HEK293 (cell line): ENCODE data around the gene ARL15.

Experiments
- CTCF ChIA-PET: fragments of 350-600 bp; formaldehyde crosslinking; extraction: SDS; loops from one replicate; lab custom pipeline; 2021; ENCODE audit warnings: antibody characterized with exemption; lab: Yijun Ruan, JAX
- POLR2A ChIA-PET: fragments of 300-600 bp; formaldehyde crosslinking; extraction: SDS; loops from one replicate; lab custom pipeline; 2020; ENCODE audit warnings: antibody characterized with exemption, inconsistent platforms; lab: Yijun Ruan, JAX
- H3K27ac ChIP-seq: fragments of 200-500 bp; sonication (Bioruptor generic); 2 replicates; pipeline ENCODE4 v1.5.1; 2014; ENCODE audit warnings: low read depth, low read length, control low read depth, inconsistent platforms; ENCODE audit errors: extremely low read depth
- H3K36me3 ChIP-seq, 2 experiments: fragments of 200-500 bp in 1 of 2; sonication (Bioruptor generic) in 1 of 2; 1 replicate in 1 of 2; 2 replicates in 1 of 2; pipeline ENCODE4 v1.5.1; 2014 to 2017; ENCODE audit warnings: inconsistent platforms in 2 of 2, low read length in 2 of 2; ENCODE audit not compliant: control insufficient read depth in 2 of 2, insufficient read depth in 1 of 2
- H3K4me1 ChIP-seq: fragments of 200-500 bp; sonication (Bioruptor generic); 2 replicates; pipeline ENCODE4 v1.5.1; 2014; ENCODE audit warnings: mild to moderate bottlenecking, low read length, inconsistent platforms; ENCODE audit not compliant: control insufficient read depth, insufficient read depth
- H3K4me3 ChIP-seq: 2 replicates; pipeline ENCODE4 v1.5.1; 2011; ENCODE audit warnings: low read depth, mild to moderate bottlenecking, control low read depth, low read length, moderate library complexity
- H3K9me3 ChIP-seq: fragments of 200-500 bp; sonication (Bioruptor generic); 2 replicates; pipeline ENCODE4 v1.5.1; 2014; ENCODE audit warnings: low read depth, low read length, inconsistent platforms; ENCODE audit not compliant: control insufficient read depth, insufficient read depth
- BCL6B ChIP-seq: fragments of 450-650 bp; formaldehyde crosslinking; IDR thresholded peaks from 2 replicates; pipeline ENCODE4 v1.5.1; 2017; ENCODE audit warnings: missing biosample characterization, missing genetic modification characterization
- EGR2 ChIP-seq: fragments of 450-650 bp; formaldehyde crosslinking; IDR thresholded peaks from 2 replicates; pipeline ENCODE4 v1.5.1; 2016; ENCODE audit warnings: low read depth, missing biosample characterization, missing genetic modification characterization
- PRDM10 ChIP-seq: fragments of 450-650 bp; formaldehyde crosslinking; IDR thresholded peaks from 2 replicates; pipeline ENCODE4 v1.5.1; 2016; ENCODE audit warnings: missing biosample characterization, missing genetic modification characterization
- PRDM6 ChIP-seq: fragments of 450-650 bp; formaldehyde crosslinking; IDR thresholded peaks from 2 replicates; pipeline ENCODE4 v1.5.1; 2017; ENCODE audit warnings: missing biosample characterization, missing genetic modification characterization
- RBAK ChIP-seq: fragments of 450-650 bp; formaldehyde crosslinking; IDR thresholded peaks from 2 replicates; pipeline ENCODE4 v1.5.1; 2016; ENCODE audit warnings: missing biosample characterization, missing genetic modification characterization
- SCRT2 ChIP-seq: fragments of 450-650 bp; formaldehyde crosslinking; IDR thresholded peaks from 2 replicates; pipeline ENCODE4 v1.5.1; 2016; ENCODE audit warnings: missing biosample characterization, missing genetic modification characterization
- SP3 ChIP-seq: fragments of 450-650 bp; formaldehyde crosslinking; IDR thresholded peaks from 2 replicates; pipeline ENCODE4 v1.5.1; 2016; ENCODE audit warnings: missing biosample characterization, missing genetic modification characterization
- SP7 ChIP-seq: fragments of 450-650 bp; formaldehyde crosslinking; IDR thresholded peaks from 2 replicates; pipeline ENCODE4 v1.5.1; 2016; ENCODE audit warnings: missing biosample characterization, missing genetic modification characterization
- TCF7L2 ChIP-seq: IDR thresholded peaks from 2 replicates; pipeline ENCODE4 v1.6.1; 2011; ENCODE audit warnings: low read depth, mild to moderate bottlenecking, inconsistent platforms, low read length, moderate library complexity, borderline replicate concordance
- YY2 ChIP-seq: fragments of 450-650 bp; formaldehyde crosslinking; IDR thresholded peaks from 2 replicates; pipeline ENCODE4 v1.5.1; 2016; ENCODE audit warnings: missing biosample characterization, missing genetic modification characterization
- ZEB2 ChIP-seq: fragments of 450-650 bp; formaldehyde crosslinking; IDR thresholded peaks from 2 replicates; pipeline ENCODE4 v1.5.1; 2016; ENCODE audit warnings: missing biosample characterization, missing genetic modification characterization
- ZNF112 ChIP-seq: fragments of 450-650 bp; formaldehyde crosslinking; IDR thresholded peaks from 2 replicates; pipeline ENCODE4 v1.5.0; 2017; ENCODE audit warnings: missing biosample characterization, missing genetic modification characterization
- ZNF121 ChIP-seq: fragments of 450-650 bp; formaldehyde crosslinking; IDR thresholded peaks from 2 replicates; pipeline ENCODE4 v1.5.1; 2016; ENCODE audit warnings: missing biosample characterization, missing genetic modification characterization
- ZNF146 ChIP-seq: fragments of 450-650 bp; formaldehyde crosslinking; IDR thresholded peaks from 2 replicates; pipeline ENCODE4 v1.5.1; 2016; ENCODE audit warnings: missing biosample characterization, missing genetic modification characterization
- ZNF223 ChIP-seq: fragments of 450-650 bp; formaldehyde crosslinking; IDR thresholded peaks from 2 replicates; pipeline ENCODE4 v1.5.1; 2016; ENCODE audit warnings: missing biosample characterization, missing genetic modification characterization
- ZNF24 ChIP-seq: fragments of 450-650 bp; formaldehyde crosslinking; IDR thresholded peaks from 2 replicates; pipeline ENCODE4 v1.5.1; 2016; ENCODE audit warnings: missing biosample characterization, missing genetic modification characterization
- ZNF280C ChIP-seq: fragments of 450-650 bp; formaldehyde crosslinking; IDR thresholded peaks from 2 replicates; pipeline ENCODE4 v1.5.1; 2016; ENCODE audit warnings: missing biosample characterization, missing genetic modification characterization
- ZNF335 ChIP-seq: fragments of 450-650 bp; formaldehyde crosslinking; conservative IDR thresholded peaks from 2 replicates; pipeline ENCODE4 v1.5.1; 2016; ENCODE audit warnings: missing biosample characterization, missing genetic modification characterization
- ZNF449 ChIP-seq: fragments of 450-650 bp; formaldehyde crosslinking; IDR thresholded peaks from 2 replicates; pipeline ENCODE4 v1.5.1; 2017; ENCODE audit warnings: missing biosample characterization, mild to moderate bottlenecking, missing genetic modification characterization, moderate library complexity
- ZNF514 ChIP-seq: fragments of 450-650 bp; formaldehyde crosslinking; IDR thresholded peaks from 2 replicates; pipeline ENCODE4 v1.5.1; 2016; ENCODE audit warnings: missing biosample characterization, missing genetic modification characterization
- ZNF530 ChIP-seq: fragments of 450-650 bp; formaldehyde crosslinking; IDR thresholded peaks from 2 replicates; pipeline ENCODE4 v1.5.1; 2016; ENCODE audit warnings: low read depth, missing biosample characterization, missing genetic modification characterization
- ZNF558 ChIP-seq: fragments of 450-650 bp; formaldehyde crosslinking; IDR thresholded peaks from 2 replicates; pipeline ENCODE4 v1.5.1; 2016; ENCODE audit warnings: missing biosample characterization, missing genetic modification characterization
- ZNF626 ChIP-seq: fragments of 450-650 bp; sonication (Bioruptor Pico); formaldehyde crosslinking; IDR thresholded peaks from 2 replicates; pipeline ENCODE4 v1.5.1; 2018; ENCODE audit warnings: missing biosample characterization, missing genetic modification characterization, inconsistent platforms
- ZNF704 ChIP-seq: fragments of 450-650 bp; formaldehyde crosslinking; IDR thresholded peaks from 2 replicates; pipeline ENCODE4 v1.5.1; 2016; ENCODE audit warnings: missing biosample characterization, missing genetic modification characterization
- ZNF785 ChIP-seq: fragments of 450-650 bp; formaldehyde crosslinking; IDR thresholded peaks from 2 replicates; pipeline ENCODE4 v1.5.1; 2016; ENCODE audit warnings: missing biosample characterization, missing genetic modification characterization
- ZNF837 ChIP-seq: fragments of 450-650 bp; formaldehyde crosslinking; IDR thresholded peaks from 2 replicates; pipeline ENCODE4 v1.5.1; 2016; ENCODE audit warnings: missing biosample characterization, missing genetic modification characterization
- ZSCAN23 ChIP-seq: fragments of 450-650 bp; formaldehyde crosslinking; IDR thresholded peaks from 2 replicates; pipeline ENCODE4 v1.5.1; 2016; ENCODE audit warnings: missing biosample characterization, missing genetic modification characterization

Gene ARL15

GRCh38 chr5:53902296-53902907 is 408.0 kb downstream of the ARL15 start:
- Histone ChIP-seq H3K27ac (no peak overlapping the region), H3K36me3 (no peaks in the 10 kb centered on the region), H3K9me3 (no peaks in the 10 kb centered on the region), H3K4me1 (no peaks in the 10 kb centered on the region), H3K4me3 (no peak overlapping the region)
- TF ChIP-seq BCL6B = no peak
- TF ChIP-seq PRDM10 (tag by site-specific recombination) = no peak
- no peak for TF ChIP-seq ZNF121
- TF ChIP-seq TCF7L2 = no peak
- TF ChIP-seq ZNF530 (tag by site-specific recombination) = no peak
- no peak for TF ChIP-seq ZEB2
- TF ChIP-seq ZNF112 (tag by site-specific recombination) = no peak
- no peak for TF ChIP-seq RBAK (tag by site-specific recombination)
- TF ChIP-seq ZSCAN23 = no peak
- TF ChIP-seq ZNF280C (tag by site-specific recombination) = no peak
- no peak for TF ChIP-seq ZNF335
- TF ChIP-seq PRDM6 = no peak
- no peak for TF ChIP-seq SP7 (tag by site-specific recombination)
- no peak for TF ChIP-seq ZNF146 (tag by site-specific recombination)
- TF ChIP-seq EGR2 (tag by site-specific recombination) = no peak
- TF ChIP-seq ZNF704 = no peak
- CTCF ChIA-PET = no interaction called here
- POLR2A ChIA-PET = no interaction called here

GRCh38 chr5:53900677-53901076 is 409.7 kb downstream of the ARL15 start:
- Histone ChIP-seq H3K4me1 (no peaks in the 10 kb centered on the region), H3K9me3 (no peaks in the 10 kb centered on the region), H3K4me3 (no peak overlapping the region), H3K36me3 (no peaks in the 10 kb centered on the region), H3K27ac (no peak overlapping the region)
- POLR2A ChIA-PET = no interaction called here
- CTCF ChIA-PET = no interaction called here
- TF ChIP-seq ZNF837 (no peak), ZNF514 (tag by site-specific recombination) (no peak), ZNF558 (tag by site-specific recombination) (no peak), SCRT2 (tag by site-specific recombination) (no peak), SP3 (tag by site-specific recombination) (no peak), ZNF223 (tag by site-specific recombination) (no peak), ZNF626 (no peak), YY2 (tag by site-specific recombination) (no peak), ZNF449 (tag by site-specific recombination) (no peak), ZNF785 (tag by site-specific recombination) (no peak), ZNF24 (no peak)
